Measurements from ENCODE around the gene FLT3.

FLT3 gene

DNA sequence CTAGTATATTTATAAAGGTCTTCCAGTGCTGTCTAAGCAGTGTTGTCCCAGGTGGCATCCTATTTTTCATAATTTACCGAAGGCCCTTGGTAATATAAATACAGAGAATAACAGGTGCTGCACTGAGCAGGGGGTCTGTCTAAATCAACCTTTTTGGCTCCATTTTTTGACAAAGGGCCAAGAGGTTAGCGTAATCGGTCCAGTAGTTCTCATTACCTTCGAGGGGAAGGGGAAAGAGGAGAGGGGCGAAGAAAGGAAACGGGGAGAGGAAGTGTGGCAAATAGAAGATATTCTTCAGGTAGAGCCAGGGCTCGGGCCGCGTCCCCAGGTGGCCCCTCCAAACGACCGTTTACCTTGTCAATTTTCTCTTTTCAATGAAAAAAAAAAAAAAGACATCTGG lies 37.2 kb upstream of the FLT3 start:
- H3K27me3 ChIP-seq (ENCODE audit: insufficient read depth, poor library complexity, severe bottlenecking), result no peaks in the 10 kb centered on the region
- H3K4me3 ChIP-seq (replicated peaks; ENCODE audit: insufficient read depth, low read length), result peak overlapping the region; percentile 67
- no peak for DNase-seq (ENCODE audit: low read depth in 1 of 2, low spot score in 1 of 2)
- H3K27ac ChIP-seq (replicated peaks), result peak overlapping the region; percentile 99
- TF ChIP-seq, protein P1, sequence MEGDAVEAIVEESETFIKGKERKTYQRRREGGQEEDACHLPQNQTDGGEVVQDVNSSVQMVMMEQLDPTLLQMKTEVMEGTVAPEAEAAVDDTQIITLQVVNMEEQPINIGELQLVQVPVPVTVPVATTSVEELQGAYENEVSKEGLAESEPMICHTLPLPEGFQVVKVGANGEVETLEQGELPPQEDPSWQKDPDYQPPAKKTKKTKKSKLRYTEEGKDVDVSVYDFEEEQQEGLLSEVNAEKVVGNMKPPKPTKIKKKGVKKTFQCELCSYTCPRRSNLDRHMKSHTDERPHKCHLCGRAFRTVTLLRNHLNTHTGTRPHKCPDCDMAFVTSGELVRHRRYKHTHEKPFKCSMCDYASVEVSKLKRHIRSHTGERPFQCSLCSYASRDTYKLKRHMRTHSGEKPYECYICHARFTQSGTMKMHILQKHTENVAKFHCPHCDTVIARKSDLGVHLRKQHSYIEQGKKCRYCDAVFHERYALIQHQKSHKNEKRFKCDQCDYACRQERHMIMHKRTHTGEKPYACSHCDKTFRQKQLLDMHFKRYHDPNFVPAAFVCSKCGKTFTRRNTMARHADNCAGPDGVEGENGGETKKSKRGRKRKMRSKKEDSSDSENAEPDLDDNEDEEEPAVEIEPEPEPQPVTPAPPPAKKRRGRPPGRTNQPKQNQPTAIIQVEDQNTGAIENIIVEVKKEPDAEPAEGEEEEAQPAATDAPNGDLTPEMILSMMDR (IDR thresholded peaks at IDR 0.05; ENCODE audit: insufficient read depth, low read length), result no peak
- peak; percentile 43; the same call in 1 of the 2 replicates for TF ChIP-seq SPI1 (IDR thresholded peaks at IDR 0.05; ENCODE audit: borderline replicate concordance, low read depth)
- TF ChIP-seq, protein P2, sequence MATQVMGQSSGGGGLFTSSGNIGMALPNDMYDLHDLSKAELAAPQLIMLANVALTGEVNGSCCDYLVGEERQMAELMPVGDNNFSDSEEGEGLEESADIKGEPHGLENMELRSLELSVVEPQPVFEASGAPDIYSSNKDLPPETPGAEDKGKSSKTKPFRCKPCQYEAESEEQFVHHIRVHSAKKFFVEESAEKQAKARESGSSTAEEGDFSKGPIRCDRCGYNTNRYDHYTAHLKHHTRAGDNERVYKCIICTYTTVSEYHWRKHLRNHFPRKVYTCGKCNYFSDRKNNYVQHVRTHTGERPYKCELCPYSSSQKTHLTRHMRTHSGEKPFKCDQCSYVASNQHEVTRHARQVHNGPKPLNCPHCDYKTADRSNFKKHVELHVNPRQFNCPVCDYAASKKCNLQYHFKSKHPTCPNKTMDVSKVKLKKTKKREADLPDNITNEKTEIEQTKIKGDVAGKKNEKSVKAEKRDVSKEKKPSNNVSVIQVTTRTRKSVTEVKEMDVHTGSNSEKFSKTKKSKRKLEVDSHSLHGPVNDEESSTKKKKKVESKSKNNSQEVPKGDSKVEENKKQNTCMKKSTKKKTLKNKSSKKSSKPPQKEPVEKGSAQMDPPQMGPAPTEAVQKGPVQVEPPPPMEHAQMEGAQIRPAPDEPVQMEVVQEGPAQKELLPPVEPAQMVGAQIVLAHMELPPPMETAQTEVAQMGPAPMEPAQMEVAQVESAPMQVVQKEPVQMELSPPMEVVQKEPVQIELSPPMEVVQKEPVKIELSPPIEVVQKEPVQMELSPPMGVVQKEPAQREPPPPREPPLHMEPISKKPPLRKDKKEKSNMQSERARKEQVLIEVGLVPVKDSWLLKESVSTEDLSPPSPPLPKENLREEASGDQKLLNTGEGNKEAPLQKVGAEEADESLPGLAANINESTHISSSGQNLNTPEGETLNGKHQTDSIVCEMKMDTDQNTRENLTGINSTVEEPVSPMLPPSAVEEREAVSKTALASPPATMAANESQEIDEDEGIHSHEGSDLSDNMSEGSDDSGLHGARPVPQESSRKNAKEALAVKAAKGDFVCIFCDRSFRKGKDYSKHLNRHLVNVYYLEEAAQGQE (IDR thresholded peaks at IDR 0.05; ENCODE audit: insufficient replicate concordance, low read depth), result no peak

DNA sequence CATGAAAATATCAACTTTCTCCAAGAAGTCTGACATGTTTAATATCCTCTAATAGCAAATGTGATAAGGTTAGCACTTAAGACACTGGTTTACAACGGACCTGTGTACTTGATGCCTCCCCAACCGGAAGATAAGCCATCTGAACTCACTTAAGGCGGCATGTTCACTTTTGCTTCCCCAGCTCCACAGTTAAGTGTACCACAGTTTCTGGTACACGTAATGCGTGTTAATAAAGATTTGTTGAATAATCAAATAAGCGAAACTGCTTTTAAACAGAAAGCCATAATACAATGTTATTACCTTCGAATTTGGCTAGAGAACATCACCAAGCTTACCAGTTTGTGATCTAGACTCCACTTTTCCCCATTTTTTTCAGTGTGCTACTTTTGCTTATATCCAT lies 36.5 kb upstream of the FLT3 start:
- H3K27ac ChIP-seq (replicated peaks), result peak overlapping the region; percentile 99
- peak in 1 of 2 experiments; percentile 43 for DNase-seq (ENCODE audit: low read depth in 1 of 2, low spot score in 1 of 2)
- H3K27me3 ChIP-seq (ENCODE audit: insufficient read depth, poor library complexity, severe bottlenecking), result no peaks in the 10 kb centered on the region
- TF ChIP-seq SPI1 (IDR thresholded peaks at IDR 0.05; ENCODE audit: borderline replicate concordance, low read depth) (no peak), POLR2AphosphoS5 (IDR thresholded peaks at IDR 0.05; ENCODE audit: low read depth) (no peak), GABPA (IDR thresholded peaks at IDR 0.05; ENCODE audit: low read depth) (no peak)
- TF ChIP-seq, protein P1 (IDR thresholded peaks at IDR 0.05; ENCODE audit: insufficient read depth, low read length), result no peak
- peak overlapping the region; percentile 67 for H3K4me3 ChIP-seq (replicated peaks; ENCODE audit: insufficient read depth, low read length)

DNA sequence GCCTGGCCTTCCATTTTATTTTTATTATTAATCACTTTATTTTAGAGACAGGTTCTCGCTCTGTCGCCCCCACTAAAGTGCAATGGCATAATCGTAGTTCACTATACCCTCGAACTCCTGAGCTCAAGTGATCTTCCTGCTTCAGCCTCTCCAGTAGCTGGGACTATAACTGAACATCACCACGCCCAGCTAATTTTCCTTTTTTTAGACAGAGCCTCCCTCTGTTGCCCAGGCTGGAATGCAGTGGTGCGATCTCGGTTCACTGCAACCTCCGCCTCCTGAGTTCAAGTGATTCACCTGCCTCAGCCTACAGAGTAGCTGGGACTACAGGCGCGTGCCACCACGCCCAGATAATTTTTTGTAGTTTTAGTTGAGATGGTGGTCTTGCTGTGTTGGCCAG lies 31.3 kb upstream of the FLT3 start:
- TF ChIP-seq, protein P2 (IDR thresholded peaks at IDR 0.05; ENCODE audit: insufficient replicate concordance, low read depth), result no peak
- TF ChIP-seq SPI1 (IDR thresholded peaks at IDR 0.05; ENCODE audit: borderline replicate concordance, low read depth), result no peak
- no peak for TF ChIP-seq POLR2AphosphoS5 (IDR thresholded peaks at IDR 0.05; ENCODE audit: low read depth)
- TF ChIP-seq GABPA (IDR thresholded peaks at IDR 0.05; ENCODE audit: low read depth), result no peak
- TF ChIP-seq, protein P1 (IDR thresholded peaks at IDR 0.05; ENCODE audit: insufficient read depth, low read length), result no peak

More for the DNA sequence above, 31.3 kb upstream of the FLT3 start:
- no peak overlapping the region for H3K27ac ChIP-seq (replicated peaks)
- no peak overlapping the region for H3K4me3 ChIP-seq (replicated peaks; ENCODE audit: insufficient read depth, low read length)
- no peak for DNase-seq (ENCODE audit: low read depth in 1 of 2, low spot score in 1 of 2)
- H3K27me3 ChIP-seq (ENCODE audit: insufficient read depth, poor library complexity, severe bottlenecking), result no peaks in the 10 kb centered on the region

Data from HL-60 (cell line).